Measurements from ENCODE around the gene ADGRF4.

Gene ADGRF4

GRCh38 chr6:47674673-47675072 lies 23.7 kb upstream of the ADGRF4 start:
- DNase-seq (ENCODE audit: insufficient read length, low spot score): no peak
- FAIRE-seq: no peak
- TF ChIP-seq POLR2A (IDR thresholded peaks at IDR 0.05; ENCODE audit: low read depth, low read length): no peak

- no peak for TF ChIP-seq POLR2A (IDR thresholded peaks at IDR 0.05; ENCODE audit: low read depth, low read length)
- FAIRE-seq (no peak), DNase-seq (ENCODE audit: insufficient read length, low spot score) (no peak)
Measured at GRCh38 chr6:47677381-47678100, 20.8 kb upstream of the ADGRF4 start.

- TF ChIP-seq POLR2A (IDR thresholded peaks at IDR 0.05; ENCODE audit: low read depth, low read length): no peak
- FAIRE-seq: no peak
- no peak for DNase-seq (ENCODE audit: insufficient read length, low spot score)
Measured at GRCh38 chr6:47678739-47679138, 19.6 kb upstream of the ADGRF4 start.

- FAIRE-seq (no peak), DNase-seq (ENCODE audit: insufficient read length, low spot score) (no peak)
Measured at GRCh38 chr6:47679322-47679906, 19.0 kb upstream of the ADGRF4 start.

GRCh38 chr6:47680051-47680450 lies 18.3 kb upstream of the ADGRF4 start:
- FAIRE-seq (no peak), DNase-seq (ENCODE audit: insufficient read length, low spot score) (no peak)
- no peak for TF ChIP-seq POLR2A (IDR thresholded peaks at IDR 0.05; ENCODE audit: low read depth, low read length)

More at GRCh38 chr6:47679322-47679906, 19.0 kb upstream of the ADGRF4 start:
- TF ChIP-seq POLR2A (IDR thresholded peaks at IDR 0.05; ENCODE audit: low read depth, low read length): no peak

- no peak for DNase-seq (ENCODE audit: insufficient read length, low spot score)
- no peak for FAIRE-seq
- TF ChIP-seq POLR2A (IDR thresholded peaks at IDR 0.05; ENCODE audit: low read depth, low read length): no peak
Measured at GRCh38 chr6:47680724-47681123, 17.7 kb upstream of the ADGRF4 start.

- TF ChIP-seq POLR2A (IDR thresholded peaks at IDR 0.05; ENCODE audit: low read depth, low read length): no peak
- FAIRE-seq (no peak), DNase-seq (ENCODE audit: insufficient read length, low spot score) (no peak)
Measured at GRCh38 chr6:47681201-47681990, 17.0 kb upstream of the ADGRF4 start.

- no peak for FAIRE-seq
- no peak for DNase-seq (ENCODE audit: insufficient read length, low spot score)
- TF ChIP-seq POLR2A (IDR thresholded peaks at IDR 0.05; ENCODE audit: low read depth, low read length): no peak
Measured at GRCh38 chr6:47686411-47686810, 12.0 kb upstream of the ADGRF4 start.

GRCh38 chr6:47687432-47687831 lies 10.9 kb upstream of the ADGRF4 start:
- FAIRE-seq: no peak
- DNase-seq (ENCODE audit: insufficient read length, low spot score): no peak
- TF ChIP-seq POLR2A (IDR thresholded peaks at IDR 0.05; ENCODE audit: low read depth, low read length): no peak

- DNase-seq (ENCODE audit: insufficient read length, low spot score): no peak
- TF ChIP-seq POLR2A (IDR thresholded peaks at IDR 0.05; ENCODE audit: low read depth, low read length): no peak
- no peak for FAIRE-seq
Measured at GRCh38 chr6:47690214-47690613, 8.2 kb upstream of the ADGRF4 start.

- no peak for DNase-seq (ENCODE audit: insufficient read length, low spot score)
- no peak for TF ChIP-seq POLR2A (IDR thresholded peaks at IDR 0.05; ENCODE audit: low read depth, low read length)
- no peak for FAIRE-seq
Measured at GRCh38 chr6:47690791-47691190, 7.6 kb upstream of the ADGRF4 start.

- DNase-seq (ENCODE audit: insufficient read length, low spot score) (no peak), FAIRE-seq (no peak)
- no peak for TF ChIP-seq POLR2A (IDR thresholded peaks at IDR 0.05; ENCODE audit: low read depth, low read length)
Measured at GRCh38 chr6:47697925-47698324, 455 bp upstream of the ADGRF4 start.

- FAIRE-seq (peak; percentile 55), DNase-seq (ENCODE audit: insufficient read length, low spot score) (peak; percentile 10)
- no peak for TF ChIP-seq POLR2A (IDR thresholded peaks at IDR 0.05; ENCODE audit: low read depth, low read length)
Measured at GRCh38 chr6:47700053-47700452, 1.7 kb downstream of the ADGRF4 start.

GRCh38 chr6:47700596-47700995 lies 2.2 kb downstream of the ADGRF4 start:
- DNase-seq (ENCODE audit: insufficient read length, low spot score): no peak
- FAIRE-seq: no peak
- no peak for TF ChIP-seq POLR2A (IDR thresholded peaks at IDR 0.05; ENCODE audit: low read depth, low read length)

All from H54 (cell line).